Measurements from ENCODE around the gene ATP5MC3.
"Not testable (repeated sequence)": the region's sequence is repeated elsewhere in the genome, so short reads cannot be mapped to it uniquely, and the experiment has no call there.

ATP5MC3 gene

DNA sequence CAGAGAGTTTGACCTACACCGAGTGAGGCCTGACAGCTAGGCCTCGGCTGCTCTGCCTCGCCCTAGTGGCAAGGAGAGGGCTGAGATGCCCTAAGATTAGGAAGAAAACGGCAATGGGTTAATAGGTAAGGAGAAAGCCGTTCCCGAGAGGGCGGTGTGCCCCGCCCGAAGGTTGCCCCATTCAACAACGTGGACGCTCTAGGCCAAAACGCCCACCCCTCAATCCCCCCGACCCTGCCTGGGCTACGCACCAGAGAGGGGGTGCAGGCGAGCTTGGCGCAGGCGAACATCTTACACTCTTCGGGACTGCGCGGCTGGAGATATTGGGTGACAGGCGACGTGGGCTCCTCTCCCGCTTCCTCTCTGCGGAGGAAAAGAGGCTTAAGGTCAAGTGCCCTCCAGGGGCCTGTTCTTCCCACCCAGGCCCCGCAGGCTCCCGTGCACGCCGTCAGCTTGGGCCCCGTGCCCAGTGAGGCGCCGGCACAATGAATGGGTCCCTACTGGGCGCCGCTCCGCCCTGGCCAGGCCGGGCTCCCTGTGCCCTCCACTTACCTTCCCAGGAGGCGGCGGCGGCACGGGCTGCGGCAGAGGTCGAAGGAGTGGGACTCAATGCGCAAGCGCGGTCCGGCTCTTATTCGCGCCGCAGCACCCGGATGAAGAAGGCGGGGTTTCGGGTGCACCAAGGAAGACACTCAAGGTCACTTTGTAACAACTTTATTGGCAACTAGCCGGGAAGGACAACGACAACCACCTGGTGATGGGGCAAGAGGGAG is at the start of gene ATP5MC3:
Gene ATP5MC3 (minus strand): TSS at position 607 of the 773 bp plus-strand sequence. CDS start 317 bp downstream, at position 290.
- FAIRE-seq: no peak
- DNase-seq (ENCODE audit: low spot score): peak; percentile 96

DNA sequence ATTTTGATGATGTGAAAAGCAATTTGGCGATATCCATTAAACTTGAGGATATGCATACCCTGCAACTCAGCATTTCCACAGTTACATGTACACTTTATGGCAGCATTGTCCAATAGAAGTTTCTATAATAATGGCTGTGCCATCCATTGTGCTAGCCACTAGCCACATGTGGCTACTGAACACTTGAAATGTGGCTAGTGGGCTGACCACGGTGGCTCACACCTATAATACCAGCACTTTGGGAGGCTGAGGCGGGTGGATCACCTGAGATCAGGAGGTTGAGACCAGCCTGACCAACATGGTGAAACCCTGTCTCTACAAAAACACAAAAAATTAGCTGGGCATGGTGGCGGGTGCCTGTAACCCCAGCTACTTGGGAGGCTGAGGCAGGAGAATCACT is 47.1 kb upstream of the ATP5MC3 start:
- not testable (repeated sequence) for DNase-seq (ENCODE audit: low spot score); FAIRE-seq

DNA sequence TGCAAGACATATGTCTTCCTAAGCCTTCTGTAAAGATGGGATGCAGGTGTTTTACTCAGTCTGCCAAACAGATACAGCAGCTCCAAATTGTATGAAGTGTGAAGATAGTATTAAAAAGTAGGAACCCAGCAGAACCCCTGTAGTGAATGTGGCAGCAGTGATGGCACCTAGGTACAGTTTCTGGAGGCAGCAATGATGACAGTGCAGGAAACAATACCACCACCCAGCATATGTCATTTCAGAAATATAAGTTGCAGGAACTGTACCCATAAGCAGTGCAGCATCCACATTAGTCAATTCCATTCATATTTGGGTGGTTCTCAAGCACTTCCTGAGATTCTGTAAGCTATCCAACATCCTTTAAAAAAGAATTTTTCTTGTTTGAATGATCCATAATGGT is 46.7 kb upstream of the ATP5MC3 start:
- FAIRE-seq: no peak
- DNase-seq (ENCODE audit: low spot score): no peak

- DNase-seq (ENCODE audit: low spot score) (no peak), FAIRE-seq (no peak)
Observed at GRCh38 chr2:175227393-175227792, 45.9 kb upstream of the ATP5MC3 start.

DNA sequence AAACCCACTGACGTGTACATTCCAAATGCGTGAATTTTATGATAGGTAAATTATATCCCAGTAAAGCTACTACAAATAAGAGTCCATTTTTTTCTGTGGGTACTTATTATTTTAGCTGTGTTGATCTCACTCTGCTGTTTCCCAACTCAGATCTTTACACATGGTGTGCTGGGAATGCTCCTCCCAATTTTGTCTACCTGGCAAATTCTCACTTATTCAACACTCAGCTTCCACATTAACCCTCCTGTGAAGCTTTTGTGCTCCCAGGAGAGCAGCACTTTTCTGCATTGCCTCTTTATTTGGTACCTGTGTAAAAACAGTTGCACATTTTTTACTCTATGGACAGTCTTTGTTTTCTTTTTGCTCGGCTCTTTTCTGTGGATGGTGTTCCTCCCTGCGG is 38.6 kb upstream of the ATP5MC3 start:
- no peak for FAIRE-seq
- no peak for DNase-seq (ENCODE audit: low spot score)

GRCh38 chr2:175218551-175218950 is 37.0 kb upstream of the ATP5MC3 start:
- FAIRE-seq (no peak), DNase-seq (ENCODE audit: low spot score) (no peak)

GRCh38 chr2:175207741-175208438 is 26.4 kb upstream of the ATP5MC3 start:
- no peak for DNase-seq (ENCODE audit: low spot score)
- no peak for FAIRE-seq

DNA sequence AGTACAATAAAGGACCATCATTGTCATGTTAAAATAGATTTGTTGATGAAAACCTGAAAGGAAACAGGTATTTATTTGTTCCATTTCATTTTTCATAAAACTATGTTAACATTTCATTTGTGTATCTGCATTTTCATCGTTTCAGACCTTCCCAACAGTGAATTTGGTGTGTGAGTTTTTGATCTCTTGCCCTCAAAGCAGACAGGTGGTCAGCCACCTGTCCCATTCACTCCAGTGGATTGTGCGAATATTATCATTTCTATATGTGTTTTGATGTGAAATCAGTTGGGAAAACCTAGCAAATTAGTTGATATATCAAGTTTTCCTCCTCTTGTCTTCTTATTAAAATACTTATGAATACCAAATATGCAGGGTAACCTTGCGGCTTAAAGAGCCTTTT is 25.4 kb upstream of the ATP5MC3 start:
- no peak for FAIRE-seq
- DNase-seq (ENCODE audit: low spot score): no peak

DNA sequence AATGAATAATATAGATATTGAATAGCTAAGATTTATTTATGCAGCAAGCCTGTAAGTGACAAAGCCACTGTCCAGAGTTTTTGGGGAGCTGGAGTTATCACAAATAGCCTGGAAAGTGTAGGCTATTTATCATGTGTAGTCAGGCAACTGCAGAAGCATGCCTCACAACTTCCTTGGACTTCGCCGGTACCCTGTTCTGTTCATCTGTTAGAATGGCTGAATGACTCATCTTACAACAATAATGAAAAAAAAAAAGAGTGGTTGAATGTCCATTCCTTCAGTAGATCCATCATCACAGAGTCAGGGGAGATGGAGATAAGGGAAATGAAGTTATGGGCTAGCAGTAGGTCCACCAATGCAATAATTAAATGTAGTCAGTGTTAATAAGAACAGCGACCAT is 24.0 kb upstream of the ATP5MC3 start:
- DNase-seq (ENCODE audit: low spot score): peak; percentile 21
- FAIRE-seq: no peak

DNA sequence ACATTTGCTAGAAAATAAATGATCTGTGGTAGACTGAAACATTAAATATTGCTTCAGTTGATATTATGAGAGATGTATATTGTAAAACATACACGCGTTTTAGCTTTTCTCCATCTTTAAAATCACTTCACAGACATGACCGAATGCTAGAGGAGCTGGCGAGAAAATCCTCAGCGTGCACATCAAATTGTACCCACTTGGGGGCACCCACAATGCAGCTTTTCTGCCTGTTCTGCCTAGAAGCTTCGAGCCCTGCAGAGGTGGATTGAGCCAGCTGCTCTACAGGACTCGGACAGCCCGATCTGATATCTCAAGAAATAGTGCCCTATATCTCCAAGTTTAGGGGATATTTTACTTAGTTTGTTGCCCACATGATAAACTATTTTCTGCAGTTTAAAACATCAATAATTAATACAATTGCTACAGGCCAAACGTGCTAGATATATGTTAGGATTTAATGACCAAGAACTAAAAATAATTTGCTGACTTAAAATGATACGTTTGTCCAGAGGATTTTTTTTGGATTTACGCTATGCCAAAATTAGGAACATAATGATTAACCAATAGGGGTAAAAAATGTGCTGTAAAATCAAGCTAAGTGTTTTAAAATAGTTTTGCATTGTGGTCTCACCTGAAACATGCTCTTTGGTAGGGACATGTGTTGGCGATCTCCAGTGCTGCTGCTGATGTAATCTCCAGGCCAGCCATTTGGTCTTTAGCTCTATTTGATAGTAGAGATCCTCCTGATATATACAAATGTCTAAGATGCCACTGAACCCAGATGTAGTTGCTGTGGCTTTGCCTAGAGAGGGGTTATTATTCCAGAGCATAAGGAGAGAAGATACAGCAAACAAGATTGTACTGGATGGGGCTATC is 22.3 kb upstream of the ATP5MC3 start:
- no peak for FAIRE-seq
- peak; percentile 65 for DNase-seq (ENCODE audit: low spot score)

- DNase-seq (ENCODE audit: low spot score): no peak
Observed at GRCh38 chr2:175195012-175195411, 13.5 kb upstream of the ATP5MC3 start.

DNA sequence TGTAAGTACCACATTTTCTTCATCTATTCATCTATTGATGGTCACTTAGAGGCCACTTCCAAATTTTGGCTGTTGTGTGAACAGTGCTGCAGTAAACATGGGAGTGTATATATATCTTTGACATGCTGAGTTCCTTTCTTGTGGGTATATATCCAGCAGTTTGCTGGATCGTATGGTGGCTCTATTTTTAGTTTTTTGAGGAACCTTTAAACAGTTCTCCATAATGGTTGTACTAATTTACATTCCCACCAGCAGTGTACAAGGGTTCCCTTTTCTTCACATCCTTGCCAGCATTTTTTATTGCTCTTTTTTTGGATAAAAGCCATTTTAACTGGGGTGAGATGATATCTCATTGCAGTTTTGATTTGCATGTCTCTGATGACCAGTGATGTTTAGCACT is 7.3 kb upstream of the ATP5MC3 start:
- DNase-seq (ENCODE audit: low spot score) (no peak), FAIRE-seq (no peak)

More at GRCh38 chr2:175195012-175195411, 13.5 kb upstream of the ATP5MC3 start:
- no peak for FAIRE-seq

GRCh38 chr2:175187378-175187777 is 5.9 kb upstream of the ATP5MC3 start:
- DNase-seq (ENCODE audit: low spot score): peak; percentile 8
- no peak for FAIRE-seq

DNA sequence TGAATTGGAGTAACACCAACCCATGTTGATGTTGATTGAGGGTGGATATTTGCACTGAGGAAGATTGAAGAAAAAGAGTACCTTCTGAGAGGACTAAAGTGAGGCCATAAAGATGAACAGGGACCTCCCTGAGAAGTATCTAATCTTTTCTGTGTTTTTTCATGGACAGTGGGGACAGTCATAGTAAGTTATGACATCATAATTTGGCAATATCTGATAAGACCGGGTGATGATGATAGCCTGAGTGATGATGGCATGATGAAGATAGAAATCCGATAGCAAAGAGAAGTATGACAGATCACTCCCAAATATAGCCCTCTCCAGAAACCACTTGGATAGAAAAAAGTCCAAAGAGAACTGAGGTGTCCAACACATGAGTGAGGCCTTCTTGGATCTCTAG is 2.2 kb upstream of the ATP5MC3 start:
- no peak for FAIRE-seq

GRCh38 chr2:175181877-175182308 is 383 bp upstream of the ATP5MC3 start:
- FAIRE-seq: no peak

More for the DNA sequence above, 2.2 kb upstream of the ATP5MC3 start:
- no peak for DNase-seq (ENCODE audit: low spot score)

DNA sequence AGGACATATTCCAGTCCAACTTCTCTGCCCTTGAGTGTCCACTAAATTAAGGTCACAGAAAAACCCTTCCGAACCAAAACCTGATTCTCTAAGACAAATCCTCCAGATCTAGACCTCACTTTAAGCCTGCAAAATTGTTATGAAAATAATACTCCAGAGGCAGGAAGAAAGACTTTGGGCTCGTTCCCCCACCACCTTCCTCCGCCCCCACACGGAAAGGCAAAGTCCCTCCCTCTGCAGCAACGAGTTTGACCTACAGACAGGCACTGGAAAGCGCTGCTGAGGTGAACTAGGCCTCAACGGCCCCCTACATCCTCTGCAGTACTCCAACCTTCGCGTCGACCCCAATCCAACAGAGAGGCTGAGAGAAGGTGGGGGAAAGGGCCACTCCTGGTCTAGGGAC is 808 bp downstream of the ATP5MC3 start:
- DNase-seq (ENCODE audit: low spot score): peak; percentile 39
- no peak for FAIRE-seq

More at GRCh38 chr2:175181877-175182308, 383 bp upstream of the ATP5MC3 start:
- no peak for DNase-seq (ENCODE audit: low spot score)

DNA sequence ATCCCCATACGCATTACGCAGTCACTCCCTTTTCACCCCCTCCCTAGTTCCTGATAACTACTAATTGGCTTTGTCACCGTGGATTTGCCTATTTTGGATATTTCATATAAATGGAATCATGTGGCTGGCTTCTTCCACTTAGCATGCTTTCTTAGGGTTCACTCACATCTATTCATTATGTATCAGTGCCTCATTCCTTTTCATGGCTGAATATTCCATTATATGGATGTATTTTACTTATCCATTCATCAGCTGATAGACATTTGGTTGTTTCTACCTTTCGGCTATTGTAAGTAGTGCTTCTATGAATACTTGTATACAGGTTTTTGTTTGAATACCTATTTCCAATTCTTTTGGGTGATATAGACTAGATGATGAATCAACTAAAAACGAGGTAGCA is 4.9 kb downstream of the ATP5MC3 start:
- no peak for FAIRE-seq
- no peak for DNase-seq (ENCODE audit: low spot score)

DNA sequence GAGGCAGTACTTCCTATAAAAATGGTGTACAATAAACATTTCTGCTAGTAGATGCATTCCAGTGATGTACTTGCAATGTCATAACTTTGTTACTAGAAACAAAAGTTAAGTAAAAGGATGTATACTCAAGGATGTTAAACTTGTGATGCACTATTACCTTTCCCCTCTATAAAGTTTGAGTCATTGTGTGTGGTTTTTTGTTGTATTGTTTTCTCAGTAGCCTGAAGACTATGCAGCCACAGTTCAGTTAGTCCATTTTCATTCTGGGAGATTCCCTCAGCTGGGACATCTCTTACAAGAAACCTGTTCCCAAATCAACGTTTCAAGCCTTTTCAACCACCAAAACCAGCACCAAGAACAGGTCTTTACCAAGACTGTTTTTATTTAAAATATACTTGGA is 5.6 kb downstream of the ATP5MC3 start:
- no peak for FAIRE-seq
- DNase-seq (ENCODE audit: low spot score): no peak

DNA sequence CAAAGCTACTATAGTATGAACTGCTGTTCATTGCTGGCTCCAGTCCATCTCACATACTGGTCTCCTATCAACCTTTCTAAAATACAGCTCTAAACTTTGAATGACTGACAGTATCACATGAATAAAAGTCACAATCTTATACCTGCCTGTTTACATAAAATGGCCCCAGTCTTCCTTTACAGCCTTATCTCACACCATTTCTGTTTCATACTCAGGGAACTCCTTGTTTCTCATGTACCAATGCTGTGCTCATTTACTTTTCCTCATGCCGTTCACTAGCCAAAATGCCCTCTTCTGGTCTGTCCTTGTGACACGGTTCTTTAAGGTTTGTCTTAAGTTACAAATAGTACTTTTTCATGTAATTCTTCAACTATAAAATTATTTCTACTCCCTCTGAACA is 6.2 kb downstream of the ATP5MC3 start:
- FAIRE-seq: no peak
- DNase-seq (ENCODE audit: low spot score): no peak

- DNase-seq (ENCODE audit: low spot score) (no peak), FAIRE-seq (no peak)
Observed at GRCh38 chr2:175170659-175171304, 10.7 kb downstream of the ATP5MC3 start.

DNA sequence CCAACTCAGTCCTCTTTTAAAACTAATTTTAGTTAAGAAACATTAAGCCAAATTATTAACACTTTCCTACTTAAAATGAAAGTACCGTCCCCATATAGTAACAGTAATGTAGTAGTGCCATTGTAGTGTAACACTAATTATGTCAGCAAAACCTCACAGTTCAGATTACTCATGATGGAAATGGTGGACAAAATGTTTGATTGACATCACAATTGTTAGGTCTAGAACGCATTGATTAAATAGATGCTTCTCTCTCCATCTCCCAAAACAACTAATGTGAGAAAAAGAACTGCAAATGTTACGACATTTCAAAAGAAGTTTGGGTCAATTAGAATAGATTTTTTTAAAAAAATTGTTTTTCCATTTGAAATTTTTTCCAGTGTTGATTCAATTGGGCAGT is 12.3 kb downstream of the ATP5MC3 start:
- FAIRE-seq: no peak
- DNase-seq (ENCODE audit: low spot score): no peak

Measured in urothelium cell line (cell line).